ENCODE measurements around the gene ZNF385B.

- TF ChIP-seq RELA (CRISPR knock-in tag; IDR thresholded peaks at IDR 0.05; ENCODE audit: borderline replicate concordance) (no peak), CTCF (IDR thresholded peaks at IDR 0.05) (no peak), ZNF317 (CRISPR knock-in tag; IDR thresholded peaks at IDR 0.05; ENCODE audit: borderline replicate concordance, low read depth) (no peak), ZNF281 (CRISPR knock-in tag; IDR thresholded peaks at IDR 0.05) (no peak), ATF3 (CRISPR knock-in tag; conservative IDR thresholded peaks at IDR 0.05) (no peak)
These were observed 4.2 kb downstream of the ZNF385B start for GRCh38 chr2:179857236-179857635.
